SK-N-SH (cell line): Measurements from ENCODE around the gene FAM76A.

Experiments used
- EZH2phosphoT487 ChIP-seq: fragments of 200-600 bp; sonication (generic); IDR thresholded peaks from 2 replicates; pipeline ENCODE4 v1.6.1; 2017; ENCODE audit warnings: low read depth, mixed run types, mild to moderate bottlenecking, antibody characterized with exemption, moderate library complexity, borderline replicate concordance
- GABPA ChIP-seq: IDR thresholded peaks from 2 replicates; pipeline ENCODE4 v1.4.0; 2012; ENCODE audit warnings: low read depth, mild to moderate bottlenecking
- MEF2A ChIP-seq: IDR thresholded peaks from 2 replicates; pipeline ENCODE4 v1.4.0; 2012; ENCODE audit warnings: low read depth, borderline replicate concordance
- MXI1 ChIP-seq: IDR thresholded peaks from 2 replicates; pipeline ENCODE4 v1.6.1; 2012; ENCODE audit warnings: mild to moderate bottlenecking, low read depth, low read length, improper control_type of control experiment
- NFIC ChIP-seq: IDR thresholded peaks from 2 replicates; pipeline ENCODE4 v1.4.0; 2012; ENCODE audit warnings: borderline replicate concordance
- POLR2AphosphoS5 ChIP-seq: IDR thresholded peaks from 2 replicates; pipeline ENCODE4 v1.6.1; 2012; ENCODE audit warnings: low read depth, low read length
- RCOR1 ChIP-seq: fragments of 150-350 bp; IDR thresholded peaks from 2 replicates; pipeline ENCODE4 v1.6.1; 2017; ENCODE audit warnings: antibody characterized with exemption, low read length
- SIN3A ChIP-seq: IDR thresholded peaks from 2 replicates; pipeline ENCODE4 v1.6.1; 2012; ENCODE audit warnings: low read depth, mild to moderate bottlenecking, low read length, moderate library complexity, borderline replicate concordance
- TAF1 ChIP-seq: IDR thresholded peaks from 2 replicates; pipeline ENCODE4 v1.6.1; 2012; ENCODE audit warnings: low read depth, mild to moderate bottlenecking, low read length, moderate library complexity, borderline replicate concordance
- TCF12 ChIP-seq: IDR thresholded peaks from 2 replicates; pipeline ENCODE4 v1.4.0; 2012
- TEAD4 ChIP-seq: IDR thresholded peaks from 2 replicates; pipeline ENCODE4 v1.4.0; 2012; ENCODE audit warnings: mild to moderate bottlenecking, borderline replicate concordance; ENCODE audit not compliant: insufficient read depth
- TF ChIP-seq, protein P1 (sequence below): fragments of 200-600 bp; sonication (generic); IDR thresholded peaks from 2 replicates; pipeline ENCODE4 v1.6.1; 2017; ENCODE audit warnings: antibody characterized with exemption, mild to moderate bottlenecking, moderate library complexity
- TF ChIP-seq, protein P2 (sequence below): fragments of 150-350 bp; IDR thresholded peaks from 2 replicates; pipeline ENCODE4 v1.6.1; 2016; ENCODE audit warnings: mild to moderate bottlenecking, low read depth, low read length
- TF ChIP-seq, protein P3 (sequence below): fragments of 150-350 bp; IDR thresholded peaks from 2 replicates; pipeline ENCODE4 v1.6.1; 2017; ENCODE audit warnings: antibody characterized with exemption, low read length, low read depth, borderline replicate concordance

DNA sequence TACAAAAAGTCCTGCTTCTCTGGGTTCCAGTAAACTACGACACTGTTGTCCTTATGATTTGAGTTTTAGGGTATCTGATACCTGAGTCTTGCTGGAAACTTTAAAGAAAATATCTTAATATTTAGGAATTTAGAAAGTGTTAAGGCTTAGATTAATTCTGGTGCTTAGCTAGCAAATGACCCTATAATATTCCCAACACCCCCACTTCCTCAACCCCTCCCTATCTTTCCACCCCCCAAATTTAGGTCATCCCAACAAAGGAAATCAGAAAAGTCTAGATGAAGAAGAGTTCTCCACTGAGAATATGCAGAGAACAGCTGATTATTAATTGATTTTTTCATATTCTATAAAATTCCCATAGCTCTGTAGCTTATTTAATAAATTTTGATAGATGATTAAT lies 58.9 kb downstream of the FAM76A start:
- TF ChIP-seq, protein P1, sequence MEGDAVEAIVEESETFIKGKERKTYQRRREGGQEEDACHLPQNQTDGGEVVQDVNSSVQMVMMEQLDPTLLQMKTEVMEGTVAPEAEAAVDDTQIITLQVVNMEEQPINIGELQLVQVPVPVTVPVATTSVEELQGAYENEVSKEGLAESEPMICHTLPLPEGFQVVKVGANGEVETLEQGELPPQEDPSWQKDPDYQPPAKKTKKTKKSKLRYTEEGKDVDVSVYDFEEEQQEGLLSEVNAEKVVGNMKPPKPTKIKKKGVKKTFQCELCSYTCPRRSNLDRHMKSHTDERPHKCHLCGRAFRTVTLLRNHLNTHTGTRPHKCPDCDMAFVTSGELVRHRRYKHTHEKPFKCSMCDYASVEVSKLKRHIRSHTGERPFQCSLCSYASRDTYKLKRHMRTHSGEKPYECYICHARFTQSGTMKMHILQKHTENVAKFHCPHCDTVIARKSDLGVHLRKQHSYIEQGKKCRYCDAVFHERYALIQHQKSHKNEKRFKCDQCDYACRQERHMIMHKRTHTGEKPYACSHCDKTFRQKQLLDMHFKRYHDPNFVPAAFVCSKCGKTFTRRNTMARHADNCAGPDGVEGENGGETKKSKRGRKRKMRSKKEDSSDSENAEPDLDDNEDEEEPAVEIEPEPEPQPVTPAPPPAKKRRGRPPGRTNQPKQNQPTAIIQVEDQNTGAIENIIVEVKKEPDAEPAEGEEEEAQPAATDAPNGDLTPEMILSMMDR: no peak
- TF ChIP-seq RCOR1: no peak
- no peak for TF ChIP-seq EZH2phosphoT487
- no peak for TF ChIP-seq TEAD4
- TF ChIP-seq, protein P2, sequence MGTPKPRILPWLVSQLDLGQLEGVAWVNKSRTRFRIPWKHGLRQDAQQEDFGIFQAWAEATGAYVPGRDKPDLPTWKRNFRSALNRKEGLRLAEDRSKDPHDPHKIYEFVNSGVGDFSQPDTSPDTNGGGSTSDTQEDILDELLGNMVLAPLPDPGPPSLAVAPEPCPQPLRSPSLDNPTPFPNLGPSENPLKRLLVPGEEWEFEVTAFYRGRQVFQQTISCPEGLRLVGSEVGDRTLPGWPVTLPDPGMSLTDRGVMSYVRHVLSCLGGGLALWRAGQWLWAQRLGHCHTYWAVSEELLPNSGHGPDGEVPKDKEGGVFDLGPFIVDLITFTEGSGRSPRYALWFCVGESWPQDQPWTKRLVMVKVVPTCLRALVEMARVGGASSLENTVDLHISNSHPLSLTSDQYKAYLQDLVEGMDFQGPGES: no peak
- TF ChIP-seq POLR2AphosphoS5: no peak
- TF ChIP-seq GABPA: no peak
- TF ChIP-seq NFIC: no peak
- no peak for TF ChIP-seq MXI1
- no peak for TF ChIP-seq TCF12
- TF ChIP-seq SIN3A: no peak
- TF ChIP-seq, protein P3, sequence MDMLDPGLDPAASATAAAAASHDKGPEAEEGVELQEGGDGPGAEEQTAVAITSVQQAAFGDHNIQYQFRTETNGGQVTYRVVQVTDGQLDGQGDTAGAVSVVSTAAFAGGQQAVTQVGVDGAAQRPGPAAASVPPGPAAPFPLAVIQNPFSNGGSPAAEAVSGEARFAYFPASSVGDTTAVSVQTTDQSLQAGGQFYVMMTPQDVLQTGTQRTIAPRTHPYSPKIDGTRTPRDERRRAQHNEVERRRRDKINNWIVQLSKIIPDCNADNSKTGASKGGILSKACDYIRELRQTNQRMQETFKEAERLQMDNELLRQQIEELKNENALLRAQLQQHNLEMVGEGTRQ: no peak
- no peak for TF ChIP-seq TAF1
- TF ChIP-seq MEF2A: no peak
